ENCODE results near the gene ARNT2.

ARNT2 gene

DNA sequence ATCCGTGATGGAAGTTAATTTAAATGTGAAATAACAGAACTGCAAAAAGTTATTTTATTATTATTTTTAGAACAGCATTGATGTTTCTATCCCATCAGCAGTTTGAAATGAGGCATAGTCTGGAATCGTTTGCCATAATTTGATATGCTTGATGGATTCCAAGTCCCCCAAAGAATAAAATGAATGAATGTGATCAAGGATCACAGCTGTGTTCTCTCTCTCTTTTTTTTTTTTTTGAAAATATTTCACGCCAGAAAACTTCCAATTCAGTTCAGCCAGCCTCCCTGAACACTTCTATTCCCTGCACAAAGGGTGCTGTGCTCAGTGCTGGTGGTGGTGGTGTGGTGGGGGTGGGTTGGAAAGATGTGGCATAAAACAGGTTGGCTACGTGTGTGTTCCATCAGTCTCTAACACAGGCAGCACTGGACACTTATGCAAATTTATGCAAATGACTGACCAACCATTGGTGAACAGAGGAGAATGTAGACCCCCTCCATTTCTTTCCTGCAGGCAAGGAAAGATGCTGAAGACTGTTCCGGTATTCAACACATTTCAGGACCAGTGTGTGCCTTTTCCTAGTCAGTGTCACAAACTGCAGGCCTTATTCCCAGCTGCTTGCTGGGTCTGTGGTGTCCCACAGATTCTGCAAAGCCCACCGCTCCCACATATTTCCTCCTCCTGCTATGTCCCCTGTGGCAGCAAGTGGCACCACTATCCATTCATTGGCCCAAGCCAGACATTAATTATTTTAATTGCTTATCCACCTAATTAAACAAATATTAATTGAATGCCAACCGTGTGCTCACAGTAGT lies 10.6 kb downstream of the ARNT2 start:
- DNase-seq, result no peak

DNA sequence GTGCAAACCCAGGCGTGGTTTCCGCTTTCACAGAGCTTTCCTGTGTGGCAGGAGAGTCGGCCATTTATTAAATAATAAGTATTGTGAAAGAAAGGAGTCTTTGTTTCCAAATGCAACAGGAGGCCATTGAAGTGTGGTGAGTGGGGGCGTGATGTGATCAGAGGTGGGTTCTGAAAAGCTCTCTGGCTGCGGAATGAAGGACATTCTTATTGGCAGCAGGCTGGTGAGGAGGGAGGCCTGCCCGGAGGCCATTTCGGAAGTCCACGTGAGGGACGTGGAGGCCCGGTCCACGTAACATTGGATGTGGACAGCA lies 11.1 kb downstream of the ARNT2 start:
- no peak for DNase-seq

DNA sequence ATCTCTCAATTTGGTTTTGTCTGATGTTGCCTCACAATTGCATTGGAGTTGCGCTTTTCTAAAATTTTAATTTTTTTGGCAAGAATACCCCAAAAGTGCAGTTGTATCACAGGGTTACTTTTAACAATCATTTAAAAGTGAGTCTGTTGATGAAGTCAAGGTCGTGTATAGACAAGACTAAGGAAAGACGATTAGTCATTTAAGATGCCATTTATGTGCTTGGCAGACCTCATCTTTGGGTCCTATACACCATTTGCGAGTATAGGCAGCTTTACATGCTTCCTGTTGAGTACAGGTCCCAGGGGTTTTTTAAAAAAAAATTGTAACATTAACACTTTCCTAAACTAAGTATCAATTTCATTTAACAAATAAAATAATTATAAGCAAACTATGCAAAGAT lies 12.5 kb downstream of the ARNT2 start:
- no peak for DNase-seq

DNA sequence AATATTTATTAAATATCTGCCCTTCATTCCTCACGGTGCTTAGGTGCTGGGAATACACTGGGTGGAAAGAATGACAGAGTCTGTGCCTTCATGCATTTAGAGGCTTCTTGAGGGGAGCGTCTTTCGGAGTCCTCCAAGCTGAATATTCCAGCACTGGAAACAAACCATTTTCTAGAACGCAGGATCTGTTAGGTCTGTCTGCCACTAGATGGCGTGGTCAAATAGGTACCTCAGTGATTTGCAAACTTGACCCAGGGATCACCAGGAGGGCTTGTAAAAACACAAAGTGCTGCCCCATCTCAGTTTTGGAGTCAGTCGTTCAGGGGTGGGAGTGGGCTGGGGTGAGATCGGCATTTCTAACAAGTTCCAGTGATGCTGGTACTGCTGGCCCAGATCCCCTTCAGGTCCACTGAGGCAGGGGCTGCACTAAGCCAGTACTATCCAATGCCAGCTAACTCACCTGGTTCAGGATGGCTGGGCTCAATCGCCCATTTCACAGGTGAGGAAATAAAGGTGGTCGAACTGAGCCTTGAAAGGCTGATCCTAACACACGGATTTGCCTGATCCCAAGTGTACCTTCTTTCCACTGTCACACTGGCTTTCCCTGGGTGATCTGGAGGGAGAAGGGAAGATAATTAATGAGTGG lies 14.8 kb downstream of the ARNT2 start:
- peak; percentile 33 for DNase-seq

DNA sequence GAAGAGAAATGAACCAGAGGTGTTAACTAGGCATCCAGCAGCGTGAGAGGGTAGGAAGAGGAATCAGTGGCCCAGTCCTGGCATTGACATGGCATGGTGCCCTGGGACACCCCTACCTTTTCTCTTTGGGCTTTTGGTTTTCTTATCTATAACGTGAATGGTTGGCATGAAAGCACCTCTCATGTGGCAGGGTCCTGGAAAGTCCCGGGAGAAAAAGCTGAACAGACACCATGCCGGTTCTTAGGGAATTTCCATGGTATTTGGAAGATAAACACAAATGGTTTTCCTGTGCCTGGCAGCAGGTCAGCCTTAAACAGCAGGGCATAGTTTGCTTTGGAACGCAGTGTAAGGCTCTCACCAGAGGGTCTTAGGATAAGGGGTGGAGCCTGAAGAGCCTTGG lies 15.4 kb downstream of the ARNT2 start:
- no peak for DNase-seq

DNA sequence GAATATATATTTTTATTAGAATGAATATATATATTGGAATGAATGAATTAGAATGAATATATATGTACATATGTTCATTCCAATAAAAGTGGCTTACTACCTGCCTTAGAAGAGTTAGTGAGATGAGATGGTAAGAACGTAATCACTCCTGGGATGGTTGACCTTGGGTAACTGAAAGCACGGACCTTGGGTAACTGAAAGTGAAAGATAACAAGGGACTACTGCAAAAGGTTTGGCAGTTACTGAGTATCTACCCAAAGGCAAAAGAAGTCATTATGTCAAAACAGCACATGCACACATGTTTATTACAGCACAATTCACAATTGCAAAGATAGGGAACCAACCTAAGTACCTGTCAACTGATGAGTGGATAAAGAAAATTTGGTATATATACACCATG lies 16.5 kb downstream of the ARNT2 start:
- DNase-seq, result no peak

DNA sequence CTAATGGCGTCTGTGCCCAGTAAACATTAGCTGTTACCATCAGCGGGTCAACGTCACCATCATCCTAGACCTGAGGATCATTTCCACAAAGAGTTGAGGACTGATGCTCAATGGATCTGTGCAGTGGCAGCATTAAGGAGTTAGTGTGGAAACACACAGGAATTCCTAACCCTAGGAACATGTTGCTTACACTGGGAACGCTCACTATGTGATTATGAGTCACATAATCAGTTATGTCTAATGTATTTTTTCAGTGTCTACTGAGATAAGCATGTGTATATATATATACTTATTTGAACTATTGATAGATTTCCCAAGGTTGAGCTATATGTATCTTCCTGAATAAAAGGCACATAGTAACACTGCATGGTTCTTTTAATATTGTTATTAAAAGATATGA lies 19.0 kb downstream of the ARNT2 start:
- no peak for DNase-seq

DNA sequence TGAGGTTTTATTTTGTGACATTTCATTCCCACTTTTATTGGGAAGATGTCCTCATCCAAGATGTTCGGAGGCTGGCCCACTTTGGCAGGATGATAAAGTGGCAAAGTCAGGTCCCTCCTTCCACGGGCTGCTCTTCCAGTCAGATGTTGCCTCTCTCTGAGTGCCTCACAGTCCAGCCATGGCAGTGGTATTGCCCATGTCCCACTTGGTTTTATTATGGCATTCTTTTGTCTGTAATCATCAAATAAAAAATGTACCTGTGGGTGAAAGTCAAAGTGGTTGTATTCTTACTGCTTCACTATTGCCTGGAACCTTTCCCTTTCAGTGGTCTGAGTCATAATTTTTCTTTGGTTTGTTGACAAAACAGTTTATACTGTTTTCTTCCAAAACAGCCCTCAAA lies 20.2 kb downstream of the ARNT2 start:
- no peak for DNase-seq

GRCh38 chr15:80426316-80426715 lies 22.1 kb downstream of the ARNT2 start:
- DNase-seq, result no peak

DNA sequence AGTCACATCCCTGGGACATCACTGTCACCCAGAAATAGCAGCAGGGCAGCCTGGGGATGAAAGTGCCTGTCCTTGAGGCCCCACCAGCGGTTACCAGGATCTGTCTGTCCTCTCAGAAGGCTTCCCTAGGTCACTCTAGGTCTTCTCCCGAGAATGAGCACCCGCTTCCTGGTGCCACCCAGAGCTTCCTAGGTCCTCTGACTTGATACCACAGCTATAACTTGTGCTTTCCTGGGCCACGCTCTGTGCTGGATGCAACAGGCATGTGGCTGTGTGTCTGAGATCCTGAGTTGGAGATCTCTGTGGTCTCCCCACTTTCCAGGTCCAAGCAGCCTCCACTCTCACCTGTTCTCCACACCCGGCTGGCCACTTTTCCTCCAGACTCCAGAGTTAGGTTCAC lies 25.8 kb downstream of the ARNT2 start:
- no peak for DNase-seq

DNA sequence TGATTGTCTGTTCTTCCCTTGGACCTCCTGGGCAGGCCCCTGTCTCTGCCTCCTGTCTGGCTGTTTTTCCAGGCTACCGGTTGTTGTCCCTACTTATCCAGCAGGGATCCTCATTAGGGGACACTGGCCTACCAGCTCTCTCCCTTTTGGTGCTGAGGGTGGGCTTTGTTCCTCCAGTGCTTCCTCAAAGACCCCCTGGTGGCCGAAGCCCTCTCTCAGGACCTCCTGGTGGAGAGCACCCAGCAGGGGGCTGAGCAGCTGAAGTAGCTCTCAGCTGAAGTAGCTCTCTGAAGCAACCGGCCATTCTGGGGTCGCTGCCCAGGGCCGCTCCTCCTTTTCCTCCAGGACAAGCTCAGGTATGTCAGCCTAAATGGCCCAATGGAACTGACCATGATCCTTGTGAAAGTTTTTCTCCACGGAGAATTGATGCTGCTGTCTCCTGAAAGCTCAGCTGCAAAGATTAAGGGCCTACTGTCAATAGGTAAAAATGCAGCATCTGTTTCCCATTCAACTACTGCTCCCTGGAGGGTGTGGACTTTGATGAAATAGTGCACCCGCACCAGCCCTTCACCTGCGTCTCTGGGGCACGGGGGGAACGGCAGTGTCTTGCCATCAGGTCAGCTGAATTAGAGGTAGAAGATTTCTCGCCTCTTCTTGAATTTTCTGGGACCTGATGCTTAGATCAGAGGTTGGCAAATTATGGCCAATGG lies 27.6 kb downstream of the ARNT2 start:
- peak; percentile 34 for DNase-seq

DNA sequence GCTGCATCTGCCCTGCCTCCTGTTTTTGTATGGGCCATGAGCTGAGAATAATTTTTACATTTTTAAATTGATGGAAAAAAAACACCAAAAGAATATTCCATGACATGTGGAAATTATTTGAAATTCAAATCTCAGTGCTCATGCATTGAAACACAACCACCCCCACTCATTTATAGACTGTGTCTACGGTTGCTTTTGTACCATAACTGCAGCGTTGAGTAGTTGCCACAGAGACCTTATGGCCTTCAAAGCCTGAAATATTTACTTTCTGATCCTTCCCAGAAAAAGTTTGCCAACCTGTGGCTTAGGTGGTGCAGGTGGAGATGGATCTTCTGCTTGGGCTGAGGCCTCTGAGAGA lies 28.1 kb downstream of the ARNT2 start:
- DNase-seq, result no peak

DNA sequence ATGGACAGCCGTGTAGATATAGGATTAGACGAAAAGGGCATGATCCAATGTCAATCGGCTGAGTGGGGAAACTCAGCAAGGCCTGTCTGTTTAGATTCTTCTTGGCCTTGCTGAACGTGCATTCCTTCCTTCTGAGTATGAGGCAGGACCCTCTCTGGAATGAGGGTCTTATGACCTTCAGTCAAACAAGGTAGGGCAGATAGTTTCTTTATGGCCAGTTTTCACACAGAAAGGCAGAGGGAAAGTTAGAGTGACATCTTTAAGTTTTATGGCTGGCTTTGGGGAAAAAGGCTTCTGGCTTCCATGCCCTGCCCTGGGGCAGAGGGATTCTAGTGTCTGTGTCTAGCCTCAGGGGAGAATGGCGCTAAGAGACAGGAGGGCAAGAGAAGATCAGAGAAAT lies 29.7 kb downstream of the ARNT2 start:
- no peak for DNase-seq

DNA sequence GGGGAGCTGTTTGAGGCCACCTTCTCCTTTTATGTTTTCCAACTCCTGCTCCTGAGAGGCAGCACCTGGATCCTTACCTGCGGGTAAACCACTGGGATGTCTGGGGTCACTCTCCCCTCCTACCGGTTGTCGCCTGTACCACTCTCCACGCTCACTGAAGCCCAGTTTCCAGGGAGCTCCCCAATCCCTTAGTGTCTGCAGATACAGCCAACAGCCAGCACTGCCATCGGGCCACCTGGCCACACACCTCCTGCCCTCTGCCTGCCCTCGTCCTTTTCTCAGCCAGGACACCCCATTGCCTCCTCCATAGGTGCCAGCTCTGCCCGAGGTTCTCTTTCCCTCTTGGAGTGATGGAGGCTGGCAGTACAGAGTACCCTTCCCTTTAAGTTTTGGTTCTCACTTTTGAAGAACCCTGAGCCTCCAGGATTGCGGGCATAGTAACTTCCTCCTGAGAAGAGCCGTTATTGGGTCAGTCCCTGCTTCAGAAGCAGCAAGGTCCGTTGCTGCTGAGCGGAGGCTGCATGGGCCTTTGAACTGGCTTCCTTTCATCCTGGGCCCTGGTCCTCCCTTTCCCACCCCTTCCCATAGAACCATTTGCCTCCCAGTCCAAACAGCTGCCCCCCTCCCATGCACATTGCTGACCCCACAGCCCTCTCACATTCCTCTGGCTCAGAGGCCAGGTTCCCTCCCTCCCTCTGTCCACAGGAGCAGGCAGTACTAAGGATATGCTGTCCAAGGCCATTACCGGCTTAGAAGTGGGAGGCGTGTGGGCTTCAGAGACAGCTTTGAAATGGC lies 30.9 kb downstream of the ARNT2 start:
- DNase-seq, result no peak

- DNase-seq, result no peak
Measured at GRCh38 chr15:80436511-80437307, 32.5 kb downstream of the ARNT2 start.

- DNase-seq, result no peak
Measured at GRCh38 chr15:80437334-80437891, 33.2 kb downstream of the ARNT2 start.

GRCh38 chr15:80439140-80439539 lies 35.0 kb downstream of the ARNT2 start:
- DNase-seq, result no peak

DNA sequence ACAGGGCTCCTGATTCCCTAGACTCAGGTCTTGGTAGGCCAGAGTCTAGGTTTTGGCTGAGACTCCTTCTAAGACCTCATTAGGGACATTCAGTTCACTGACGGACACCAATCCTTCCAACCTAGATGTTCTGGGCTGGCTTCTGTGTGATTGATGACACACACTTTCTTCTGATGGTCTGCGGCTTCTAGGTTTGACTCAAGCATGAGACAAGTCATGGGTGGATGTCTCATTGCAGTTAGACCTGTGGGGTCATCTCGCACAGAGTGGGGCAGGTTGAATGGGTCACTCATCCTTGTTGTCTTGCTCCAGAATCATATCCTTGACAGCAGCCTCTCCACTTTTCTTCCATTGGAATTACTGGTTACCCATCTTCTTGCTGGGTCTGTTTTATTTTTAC lies 35.8 kb downstream of the ARNT2 start:
- no peak for DNase-seq

- DNase-seq, result no peak
Measured at GRCh38 chr15:80441041-80441440, 36.9 kb downstream of the ARNT2 start.

DNA sequence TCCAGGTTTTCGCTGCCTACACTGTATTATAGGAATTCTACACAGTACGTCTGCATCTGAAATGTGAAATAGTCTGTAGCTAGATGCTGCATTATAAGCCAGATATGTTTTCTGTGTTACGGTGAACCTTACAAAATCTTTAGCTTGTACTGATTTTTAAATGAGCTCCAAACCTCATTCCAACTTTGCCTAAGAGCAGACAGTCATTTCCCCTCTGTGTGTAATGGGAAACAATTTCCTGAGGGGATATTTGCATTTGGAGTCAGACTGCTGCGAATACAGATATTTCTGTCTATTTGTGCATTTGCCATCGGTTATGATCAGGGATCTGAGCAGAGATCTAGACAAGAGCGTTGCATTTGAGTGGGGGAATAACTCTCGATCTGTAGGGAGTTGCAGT lies 37.5 kb downstream of the ARNT2 start:
- no peak for DNase-seq

DNA sequence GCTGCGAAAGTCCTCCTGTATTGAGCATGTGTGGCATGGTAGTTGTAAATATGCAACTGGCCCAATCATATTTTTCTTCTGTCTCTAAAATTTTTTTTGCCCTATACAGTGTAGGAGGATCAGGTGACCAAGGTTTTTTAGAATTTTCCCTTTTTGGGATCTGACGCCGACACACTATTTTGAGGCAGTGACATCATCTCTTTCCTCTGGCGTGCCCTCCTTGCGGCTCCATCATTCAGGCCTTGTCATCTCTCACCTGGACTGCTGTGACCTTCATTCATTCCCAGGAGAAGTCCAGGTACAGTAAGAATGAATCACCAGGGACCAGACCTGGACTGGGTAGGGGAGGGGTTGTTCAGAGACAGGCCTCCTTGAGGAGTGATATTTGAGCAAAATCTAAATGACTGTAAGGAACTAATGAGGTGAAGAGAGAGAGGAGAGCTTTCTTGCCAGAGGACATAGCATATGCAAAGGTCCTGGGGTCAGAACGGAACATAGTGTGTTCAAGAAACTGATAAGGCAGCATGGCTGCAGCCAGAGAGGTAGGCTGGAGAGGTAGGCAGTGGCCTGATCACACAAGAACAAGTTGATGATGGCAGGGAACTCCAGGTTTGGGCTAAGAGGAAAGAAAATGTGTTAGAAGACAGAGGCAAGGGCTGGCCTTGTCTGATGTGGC lies 38.7 kb downstream of the ARNT2 start:
- no peak for DNase-seq
